Memory B cell (primary cell): ENCODE data around the gene ME1.

ENCODE experiments used
- ATAC-seq: fragments of 150-1000 bp; cut with Tn5 transposase; 2 replicates; pipeline ENCODE4 v1.10.0; 2021; ENCODE audit warnings: low read depth, mild to moderate bottlenecking, moderate library complexity
- DNase-seq, 2 donors: peaks; one replicate each; pipeline ENCODE4 v3.0.0; 2022; ENCODE audit warnings: low spot score in 2 of 2
- H3K27ac Mint-ChIP-seq: one replicate; pipeline ENCODE4 v1.8.0; 2022; ENCODE audit warnings: mild to moderate bottlenecking, moderate library complexity, mixed read lengths
- H3K27me3 Mint-ChIP-seq: one replicate; pipeline ENCODE4 v1.8.0; 2022; ENCODE audit warnings: mixed read lengths
- H3K36me3 Mint-ChIP-seq: one replicate; pipeline ENCODE4 v1.8.0; 2022; ENCODE audit warnings: mild to moderate bottlenecking, mixed read lengths
- H3K4me1 Mint-ChIP-seq: one replicate; pipeline ENCODE4 v1.8.0; 2022; ENCODE audit warnings: mixed read lengths
- H3K4me3 Mint-ChIP-seq: one replicate; pipeline ENCODE4 v1.8.0; 2022; ENCODE audit warnings: mild to moderate bottlenecking, moderate library complexity, mixed read lengths
- H3K9me3 Mint-ChIP-seq: one replicate; pipeline ENCODE4 v1.8.0; 2022; ENCODE audit warnings: mixed read lengths

ME1 gene

GRCh38 chr6:83430611-83431544, at the start of gene ME1:
TSS of gene ME1 (minus strand) at chr6:83431051. CDS start at chr6:83430954, 97 bp downstream.
- no peaks in the 10 kb centered on the region for H3K4me1 Mint-ChIP-seq
- ATAC-seq (no peak), DNase-seq (no peak)
- H3K27me3 Mint-ChIP-seq = peaks cover 6% of the 10 kb centered on the region
- peaks cover 2% of the 10 kb centered on the region for H3K9me3 Mint-ChIP-seq
- H3K4me3 Mint-ChIP-seq = no peak within 1 kb of the TSS
- no peaks in the 10 kb centered on the region for H3K36me3 Mint-ChIP-seq
- H3K27ac Mint-ChIP-seq = no peak within 1 kb of the TSS

GRCh38 chr6:83480470-83480869, 49.6 kb upstream of the ME1 start:
- Mint-ChIP-seq H3K36me3 (no peaks in the 10 kb centered on the region), H3K27ac (no peak overlapping the region), H3K9me3 (no peaks in the 10 kb centered on the region), H3K4me3 (no peak overlapping the region), H3K27me3 (peaks cover 9% of the 10 kb centered on the region), H3K4me1 (no peaks in the 10 kb centered on the region)
- ATAC-seq = no peak
- DNase-seq = no peak

- no peak for DNase-seq
- Mint-ChIP-seq H3K4me3 (no peak overlapping the region), H3K27me3 (peaks cover 9% of the 10 kb centered on the region), H3K27ac (no peak overlapping the region), H3K36me3 (no peaks in the 10 kb centered on the region), H3K9me3 (no peaks in the 10 kb centered on the region), H3K4me1 (no peaks in the 10 kb centered on the region)
- ATAC-seq = no peak
Observed at GRCh38 chr6:83479389-83479788, 48.5 kb upstream of the ME1 start.

- no peak overlapping the region for H3K27ac Mint-ChIP-seq
- no peaks in the 10 kb centered on the region for H3K9me3 Mint-ChIP-seq
- DNase-seq = no peak
- no peak for ATAC-seq
- H3K4me3 Mint-ChIP-seq = no peak overlapping the region
- H3K4me1 Mint-ChIP-seq = no peaks in the 10 kb centered on the region
- H3K27me3 Mint-ChIP-seq = peaks cover 12% of the 10 kb centered on the region
- H3K36me3 Mint-ChIP-seq = no peaks in the 10 kb centered on the region
Observed at GRCh38 chr6:83476971-83477370, 46.1 kb upstream of the ME1 start.

GRCh38 chr6:83474309-83474708, 43.5 kb upstream of the ME1 start:
- peaks cover 2% of the 10 kb centered on the region for H3K9me3 Mint-ChIP-seq
- DNase-seq (no peak), ATAC-seq (no peak)
- no peaks in the 10 kb centered on the region for H3K36me3 Mint-ChIP-seq
- H3K4me3 Mint-ChIP-seq = no peak overlapping the region
- H3K27me3 Mint-ChIP-seq = peaks cover 9% of the 10 kb centered on the region
- H3K27ac Mint-ChIP-seq = no peak overlapping the region
- no peaks in the 10 kb centered on the region for H3K4me1 Mint-ChIP-seq

- Mint-ChIP-seq H3K27me3 (peaks cover 5% of the 10 kb centered on the region), H3K36me3 (no peaks in the 10 kb centered on the region), H3K4me3 (no peak overlapping the region), H3K4me1 (no peaks in the 10 kb centered on the region), H3K27ac (no peak overlapping the region), H3K9me3 (peaks cover 2% of the 10 kb centered on the region)
- DNase-seq (no peak), ATAC-seq (no peak)
Observed at GRCh38 chr6:83472767-83473166, 41.9 kb upstream of the ME1 start.

GRCh38 chr6:83470587-83470986, 39.7 kb upstream of the ME1 start:
- Mint-ChIP-seq H3K27me3 (peaks cover 5% of the 10 kb centered on the region), H3K36me3 (no peaks in the 10 kb centered on the region), H3K9me3 (peaks cover 2% of the 10 kb centered on the region), H3K4me1 (no peaks in the 10 kb centered on the region), H3K27ac (no peak overlapping the region), H3K4me3 (no peak overlapping the region)
- ATAC-seq (no peak), DNase-seq (no peak)

GRCh38 chr6:83470001-83470400, 39.1 kb upstream of the ME1 start:
- Mint-ChIP-seq H3K9me3 (peaks cover 2% of the 10 kb centered on the region), H3K4me3 (no peak overlapping the region), H3K36me3 (no peaks in the 10 kb centered on the region), H3K27ac (no peak overlapping the region), H3K4me1 (no peaks in the 10 kb centered on the region), H3K27me3 (peaks cover 5% of the 10 kb centered on the region)
- ATAC-seq = no peak
- DNase-seq = no peak

GRCh38 chr6:83467620-83468036, 36.8 kb upstream of the ME1 start:
- no peak for ATAC-seq

GRCh38 chr6:83466328-83466727, 35.5 kb upstream of the ME1 start:
- Mint-ChIP-seq H3K4me3 (no peak overlapping the region), H3K27ac (no peak overlapping the region), H3K27me3 (peaks cover 2% of the 10 kb centered on the region), H3K4me1 (no peaks in the 10 kb centered on the region), H3K36me3 (no peaks in the 10 kb centered on the region), H3K9me3 (peaks cover 2% of the 10 kb centered on the region)
- DNase-seq (no peak), ATAC-seq (no peak)

More at GRCh38 chr6:83467620-83468036, 36.8 kb upstream of the ME1 start:
- no peak for DNase-seq
- H3K4me1 Mint-ChIP-seq = no peaks in the 10 kb centered on the region
- H3K36me3 Mint-ChIP-seq = no peaks in the 10 kb centered on the region
- H3K27ac Mint-ChIP-seq = no peak overlapping the region
- peaks cover 2% of the 10 kb centered on the region for H3K9me3 Mint-ChIP-seq
- H3K4me3 Mint-ChIP-seq = no peak overlapping the region
- H3K27me3 Mint-ChIP-seq = peaks cover 5% of the 10 kb centered on the region

- ATAC-seq (no peak), DNase-seq (no peak)
- H3K9me3 Mint-ChIP-seq = no peaks in the 10 kb centered on the region
- no peaks in the 10 kb centered on the region for H3K4me1 Mint-ChIP-seq
- H3K27me3 Mint-ChIP-seq = no peaks in the 10 kb centered on the region
- no peak overlapping the region for H3K27ac Mint-ChIP-seq
- no peaks in the 10 kb centered on the region for H3K36me3 Mint-ChIP-seq
- no peak overlapping the region for H3K4me3 Mint-ChIP-seq
Observed at GRCh38 chr6:83464381-83465140, 33.7 kb upstream of the ME1 start.

GRCh38 chr6:83463886-83464285, 33.0 kb upstream of the ME1 start:
- H3K4me3 Mint-ChIP-seq = no peak overlapping the region
- no peaks in the 10 kb centered on the region for H3K9me3 Mint-ChIP-seq
- no peak overlapping the region for H3K27ac Mint-ChIP-seq
- H3K27me3 Mint-ChIP-seq = no peaks in the 10 kb centered on the region
- ATAC-seq (no peak), DNase-seq (no peak)
- H3K36me3 Mint-ChIP-seq = no peaks in the 10 kb centered on the region
- H3K4me1 Mint-ChIP-seq = no peaks in the 10 kb centered on the region

- Mint-ChIP-seq H3K4me3 (no peak overlapping the region), H3K27ac (no peak overlapping the region), H3K27me3 (no peaks in the 10 kb centered on the region), H3K4me1 (no peaks in the 10 kb centered on the region), H3K36me3 (no peaks in the 10 kb centered on the region), H3K9me3 (no peaks in the 10 kb centered on the region)
- ATAC-seq (no peak), DNase-seq (no peak)
Observed at GRCh38 chr6:83462524-83462923, 31.7 kb upstream of the ME1 start.

- DNase-seq = no peak
- Mint-ChIP-seq H3K4me1 (no peaks in the 10 kb centered on the region), H3K4me3 (no peak overlapping the region), H3K27me3 (no peaks in the 10 kb centered on the region), H3K27ac (no peak overlapping the region), H3K36me3 (no peaks in the 10 kb centered on the region), H3K9me3 (no peaks in the 10 kb centered on the region)
- no peak for ATAC-seq
Observed at GRCh38 chr6:83461438-83461837, 30.6 kb upstream of the ME1 start.
